Stimulated activated CD4-positive, alpha-beta T cell treated with anti-CD3 and anti-CD28 coated beads, Interleukin-1b, Interleukin-23, amount 100 ng/mL, for 48 hours (primary cell): ENCODE measurements around the gene RHOD.

Experiments used
- DNase-seq: peaks from one replicate; pipeline ENCODE4 v3.0.0-alpha.2; 2020

The RHOD gene

GRCh38 chr11:67117672-67118180 is 61.1 kb downstream of the RHOD start:
- DNase-seq: peak; percentile 52

- peak; percentile 59 for DNase-seq
Observed at GRCh38 chr11:67118181-67118766, 61.6 kb downstream of the RHOD start.

GRCh38 chr11:67118801-67119584 is 62.3 kb downstream of the RHOD start, which contains the start of gene KDM2A:
KDM2A (plus strand) TSS chr11:67119263; CDS start chr11:67121317, 2,054 bp downstream.
- peak; percentile 99 for DNase-seq

- peak; percentile 11 for DNase-seq
Observed at GRCh38 chr11:67119585-67120391, 63.1 kb downstream of the RHOD start.

GRCh38 chr11:67120456-67120855 is 63.8 kb downstream of the RHOD start:
- no peak for DNase-seq

- no peak for DNase-seq
Observed at GRCh38 chr11:67120881-67121710, 64.4 kb downstream of the RHOD start.
